Suppressor macrophage (primary cell): ENCODE measurements around the gene PEX11B.

Experiments used
- DNase-seq, 4 experiments: peaks; one replicate each; pipeline ENCODE4 v3.0.0-alpha.2; 2020 to 2022

PEX11B gene

GRCh38 chr1:145906954-145907753 lies 11.4 kb downstream of the PEX11B start:
- DNase-seq = no peak

GRCh38 chr1:145901312-145902021 lies 17.1 kb downstream of the PEX11B start:
- DNase-seq = no peak

- DNase-seq = no peak
These were observed 19.8 kb downstream of the PEX11B start for GRCh38 chr1:145898756-145899155.

- no peak for DNase-seq
These were observed 20.5 kb downstream of the PEX11B start for GRCh38 chr1:145897969-145898368.

GRCh38 chr1:145895471-145895870 lies 23.0 kb downstream of the PEX11B start:
- DNase-seq = no peak

- DNase-seq = no peak
These were observed 25.0 kb downstream of the PEX11B start for GRCh38 chr1:145893306-145894055.

GRCh38 chr1:145892486-145893087 lies 25.9 kb downstream of the PEX11B start:
- no peak for DNase-seq

GRCh38 chr1:145891587-145892485 lies 26.7 kb downstream of the PEX11B start:
- DNase-seq = peak; percentile 80 to 89 (median 81)

- DNase-seq = no peak
These were observed 27.4 kb downstream of the PEX11B start for GRCh38 chr1:145891143-145891542.

- DNase-seq = no peak
These were observed 28.8 kb downstream of the PEX11B start for GRCh38 chr1:145889722-145890121.

GRCh38 chr1:145887631-145888030 lies 30.9 kb downstream of the PEX11B start:
- DNase-seq = no peak

- DNase-seq = no peak
These were observed 31.7 kb downstream of the PEX11B start for GRCh38 chr1:145886816-145887215.

- DNase-seq = no peak
These were observed 32.1 kb downstream of the PEX11B start for GRCh38 chr1:145886390-145886789.

- DNase-seq = peak; percentile 82 to 92 (median 86)
These were observed 32.7 kb downstream of the PEX11B start, which contains the start of gene ANKRD35 for GRCh38 chr1:145885738-145886287. ANKRD35 (minus strand) TSS chr1:145885866; CDS start chr1:145885758, 108 bp downstream.

- DNase-seq = no peak
These were observed 33.8 kb downstream of the PEX11B start for GRCh38 chr1:145884675-145885074.

- peak in 2 of 4 experiments; percentile 15 to 19 for DNase-seq
These were observed 38.7 kb downstream of the PEX11B start for GRCh38 chr1:145879775-145880174.

- DNase-seq = no peak
These were observed 39.8 kb downstream of the PEX11B start for GRCh38 chr1:145878724-145879123.

GRCh38 chr1:145877923-145878486 lies 40.5 kb downstream of the PEX11B start:
- no peak for DNase-seq

- DNase-seq = peak in 2 of 4 experiments; percentile 20 to 40
These were observed 43.9 kb downstream of the PEX11B start for GRCh38 chr1:145874646-145875045.

- DNase-seq = peak; percentile 64 to 83 (median 76)
These were observed 46.3 kb downstream of the PEX11B start for GRCh38 chr1:145871994-145872924.
